ENCODE measurements around the gene THSD8.
A peak's percentile ranks its signal among the peaks of the same experiment; 100 is the strongest.
"Not testable (repeated sequence)": the region's sequence is repeated elsewhere in the genome, so short reads cannot be mapped to it uniquely, and the experiment has no call there.

THSD8 gene

DNA sequence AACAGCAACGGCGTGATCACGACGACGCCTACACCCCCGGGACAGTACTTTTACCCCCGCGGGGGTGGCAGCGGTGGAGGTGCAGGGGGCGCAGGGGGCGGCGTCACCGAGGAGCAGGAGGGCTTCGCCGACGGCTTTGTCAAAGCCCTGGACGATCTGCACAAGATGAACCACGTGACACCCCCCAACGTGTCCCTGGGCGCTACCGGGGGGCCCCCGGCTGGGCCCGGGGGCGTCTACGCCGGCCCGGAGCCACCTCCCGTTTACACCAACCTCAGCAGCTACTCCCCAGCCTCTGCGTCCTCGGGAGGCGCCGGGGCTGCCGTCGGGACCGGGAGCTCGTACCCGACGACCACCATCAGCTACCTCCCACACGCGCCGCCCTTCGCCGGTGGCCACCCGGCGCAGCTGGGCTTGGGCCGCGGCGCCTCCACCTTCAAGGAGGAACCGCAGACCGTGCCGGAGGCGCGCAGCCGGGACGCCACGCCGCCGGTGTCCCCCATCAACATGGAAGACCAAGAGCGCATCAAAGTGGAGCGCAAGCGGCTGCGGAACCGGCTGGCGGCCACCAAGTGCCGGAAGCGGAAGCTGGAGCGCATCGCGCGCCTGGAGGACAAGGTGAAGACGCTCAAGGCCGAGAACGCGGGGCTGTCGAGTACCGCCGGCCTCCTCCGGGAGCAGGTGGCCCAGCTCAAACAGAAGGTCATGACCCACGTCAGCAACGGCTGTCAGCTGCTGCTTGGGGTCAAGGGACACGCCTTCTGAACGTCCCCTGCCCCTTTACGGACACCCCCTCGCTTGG lies 9.6 kb upstream of the THSD8 start:
- no peak for DNase-seq (ENCODE audit: low read depth)

- no peak for DNase-seq (ENCODE audit: low read depth)
These were observed 9.0 kb upstream of the THSD8 start for GRCh38 chr19:12792853-12793289.

- peak; percentile 90 for DNase-seq (ENCODE audit: low read depth)
These were observed 8.3 kb upstream of the THSD8 start for GRCh38 chr19:12793290-12794195.

DNA sequence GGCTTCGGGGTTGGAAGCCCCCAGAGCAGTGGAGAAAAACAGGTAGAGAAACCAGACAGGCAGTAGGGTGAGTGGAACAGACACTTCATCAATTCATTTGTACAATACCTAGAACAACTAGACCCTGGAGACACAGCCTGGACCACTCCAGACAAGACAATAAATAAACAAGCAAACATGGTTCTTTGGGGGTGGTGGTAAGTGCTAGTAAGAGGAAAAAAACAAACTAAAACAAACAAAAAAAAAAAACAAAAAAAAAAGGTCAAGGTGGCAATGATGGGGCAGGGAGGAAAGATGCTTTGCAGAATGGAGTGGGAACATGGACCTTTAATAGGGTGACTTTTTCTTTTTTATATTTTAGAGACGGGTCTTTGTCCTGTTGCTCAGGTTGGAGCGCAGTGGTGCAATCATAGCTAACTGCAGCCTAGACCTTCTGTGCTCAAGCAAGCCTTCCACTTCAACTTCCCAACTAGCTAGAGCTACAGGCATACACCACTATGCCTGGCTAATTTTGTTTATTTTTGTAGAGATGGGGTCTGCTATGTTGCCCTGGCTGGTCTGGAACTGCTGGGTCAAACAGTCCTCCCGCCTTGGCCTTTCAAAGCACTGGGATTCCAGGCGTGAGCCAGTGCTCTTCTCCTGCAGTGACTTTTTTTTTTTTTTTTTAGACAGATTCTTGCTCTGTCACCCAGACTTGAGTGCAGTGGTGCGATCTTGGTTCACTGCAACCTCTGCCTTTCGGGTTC lies 7.5 kb upstream of the THSD8 start:
- no peak for DNase-seq (ENCODE audit: low read depth)

DNA sequence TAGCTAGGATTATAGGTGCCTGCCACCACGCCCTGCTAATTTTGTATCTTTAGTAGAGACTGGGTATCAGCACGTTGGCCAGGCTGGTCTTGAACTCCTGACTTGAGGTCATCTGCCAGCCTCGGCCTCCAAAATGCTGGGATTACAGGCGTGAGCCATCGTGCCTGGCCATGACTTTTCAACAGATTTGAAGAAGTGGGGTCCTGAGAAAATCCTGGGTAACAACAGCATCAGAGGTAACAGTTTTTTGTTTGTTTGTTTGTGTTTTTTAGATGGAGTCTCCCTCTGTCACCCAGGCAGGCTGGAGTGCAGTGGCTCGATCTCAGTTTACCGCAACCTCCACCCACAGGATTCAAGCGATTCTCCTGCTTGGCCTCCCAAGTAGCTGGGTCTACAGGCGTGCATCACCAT lies 6.9 kb upstream of the THSD8 start:
- no peak for DNase-seq (ENCODE audit: low read depth)

DNA sequence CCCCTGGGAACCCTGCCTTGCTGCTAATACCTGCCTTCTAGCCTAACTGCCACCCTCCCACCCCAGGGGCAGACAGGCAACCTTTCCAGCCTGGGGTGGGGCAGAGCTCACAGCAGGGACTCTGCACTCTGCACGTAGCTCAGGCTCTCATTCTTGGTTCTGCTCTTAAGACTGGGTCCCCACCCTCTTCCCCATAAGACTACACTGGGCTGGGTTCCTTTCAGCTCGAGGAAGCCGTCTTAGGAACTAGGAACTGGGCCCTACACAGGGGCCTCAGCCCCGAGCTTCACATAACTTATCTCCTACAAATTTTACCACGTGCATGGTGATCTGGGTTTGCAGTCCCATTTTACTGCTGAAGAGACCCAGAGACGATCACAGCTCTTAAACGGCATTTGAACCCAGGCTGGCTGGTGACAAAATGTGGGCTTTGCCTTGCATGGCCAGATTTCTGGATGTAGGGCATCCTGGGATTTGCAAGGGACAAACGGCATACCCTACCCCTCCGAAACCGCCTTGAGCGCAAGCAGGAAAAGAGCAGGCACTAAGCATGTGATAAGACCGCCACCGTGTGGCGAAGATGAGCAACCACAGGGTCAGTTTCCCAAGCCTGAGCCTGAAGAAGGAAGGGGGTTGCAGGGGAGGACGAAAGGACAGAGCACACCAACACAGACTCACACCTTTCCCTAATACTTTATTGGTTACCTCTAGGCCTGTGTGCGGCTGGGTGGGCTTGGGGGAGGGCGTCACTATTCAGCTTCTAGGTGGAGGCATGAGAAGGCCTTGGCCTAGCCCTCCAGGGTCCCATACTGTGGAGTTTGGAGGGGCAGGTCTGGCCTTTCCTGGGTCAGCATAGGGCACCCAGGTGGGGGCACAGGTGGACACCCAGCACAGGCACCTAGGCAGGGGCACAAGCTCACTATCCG lies 5.5 kb upstream of the THSD8 start:
- DNase-seq (ENCODE audit: low read depth), result no peak

- DNase-seq (ENCODE audit: low read depth), result no peak
These were observed 4.7 kb upstream of the THSD8 start for GRCh38 chr19:12797141-12797587.

DNA sequence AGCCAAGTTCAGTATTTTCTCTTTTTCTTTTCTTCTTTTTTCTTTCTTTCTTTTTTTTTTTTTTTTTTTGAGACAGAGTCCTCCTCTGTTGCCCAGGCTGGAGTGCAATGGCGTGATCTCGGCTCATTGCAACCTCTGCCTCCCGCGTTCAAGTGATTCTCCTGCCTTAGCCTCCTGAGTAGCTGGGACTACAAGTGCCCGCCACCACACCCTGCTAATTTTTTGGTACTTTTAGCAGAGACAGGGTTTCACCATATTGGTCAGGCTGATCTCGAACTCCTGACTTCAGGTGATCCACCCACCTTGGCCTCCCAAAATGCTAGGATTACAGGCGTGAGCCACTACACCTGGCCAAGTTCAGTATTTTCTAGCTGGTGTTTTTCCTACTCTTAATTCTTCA lies 4.3 kb upstream of the THSD8 start:
- DNase-seq (ENCODE audit: low read depth), result not testable (repeated sequence)

DNA sequence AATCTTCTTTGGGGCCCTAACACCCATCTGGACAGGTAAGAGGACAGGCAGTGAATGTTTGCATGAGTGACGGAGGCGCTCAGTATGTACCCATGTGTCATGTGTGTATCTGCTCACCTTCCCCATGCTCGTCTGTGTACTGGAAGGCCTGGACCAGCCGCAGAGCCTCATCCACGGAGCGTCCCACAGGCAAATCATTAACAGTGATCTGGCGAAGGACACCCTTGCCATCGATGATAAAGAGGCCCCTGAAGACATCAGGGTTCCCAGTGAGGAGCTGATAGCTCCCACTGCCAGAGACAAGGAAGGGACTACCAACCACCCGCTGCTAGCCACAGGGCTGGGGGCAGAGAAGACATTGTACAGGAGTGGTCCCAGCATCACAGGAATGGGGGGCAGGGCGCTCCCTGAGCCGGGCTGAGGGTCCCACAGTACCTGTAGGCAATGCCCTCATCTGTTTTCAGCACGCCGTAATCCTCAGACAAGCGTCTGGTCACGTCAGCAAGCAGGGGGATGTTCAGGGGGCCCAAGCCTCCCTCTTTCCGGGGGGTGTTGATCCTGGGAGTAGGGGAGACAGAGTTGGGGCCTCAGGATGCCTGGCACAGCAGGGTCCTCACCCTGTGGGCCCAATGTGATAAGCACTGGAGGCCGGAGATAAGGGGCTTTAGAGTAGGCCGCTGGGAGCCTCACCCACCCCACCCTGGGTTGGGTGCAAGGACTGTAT lies 2.0 kb upstream of the THSD8 start:
- no peak for DNase-seq (ENCODE audit: low read depth)

GRCh38 chr19:12800466-12800770 lies 1.5 kb upstream of the THSD8 start:
- no peak for DNase-seq (ENCODE audit: low read depth)

- DNase-seq (ENCODE audit: low read depth), result no peak
These were observed 875 bp upstream of the THSD8 start for GRCh38 chr19:12800923-12801465.

DNA sequence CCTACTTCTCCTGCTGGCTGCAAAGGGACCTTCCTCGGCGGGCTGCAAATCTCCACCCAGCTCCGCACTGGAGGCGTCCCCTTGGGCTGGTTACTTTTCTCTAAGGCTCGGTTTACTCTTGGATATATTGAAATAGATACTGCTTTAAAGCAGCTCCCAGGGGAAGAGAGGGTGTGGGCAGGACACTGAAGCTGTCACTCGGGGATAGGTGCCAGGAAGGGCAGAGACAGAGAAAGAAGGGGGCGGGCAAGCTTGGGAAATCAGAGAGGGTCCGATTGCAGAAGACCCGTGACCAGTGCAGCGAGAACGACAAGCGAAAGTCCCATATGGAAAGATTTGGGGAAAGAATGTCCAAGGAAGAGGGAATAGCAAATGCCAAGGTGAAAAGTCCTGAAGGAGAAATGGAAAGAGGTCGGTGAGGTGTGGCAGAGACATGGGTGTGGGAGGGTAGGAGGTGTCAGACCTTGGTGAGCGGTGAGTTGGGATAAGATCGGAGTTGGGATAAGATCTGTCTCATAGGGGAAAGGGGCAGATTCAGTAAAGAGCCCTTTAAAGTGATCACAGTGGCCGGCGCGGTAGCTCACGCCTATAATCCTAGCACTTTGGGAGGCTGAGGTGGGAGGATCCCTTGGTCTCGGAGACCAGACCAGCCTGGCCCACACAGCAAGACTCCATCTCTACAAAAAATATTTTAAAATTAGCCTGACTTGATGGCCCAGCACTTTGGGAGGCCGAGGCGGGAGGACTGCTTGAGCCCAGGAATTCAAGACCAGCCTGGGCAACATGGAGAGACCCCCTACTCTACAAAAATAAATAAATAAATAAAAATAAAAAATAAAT lies 618 bp downstream of the THSD8 start:
- DNase-seq (ENCODE audit: low read depth), result no peak

- no peak for DNase-seq (ENCODE audit: low read depth)
These were observed 2.2 kb downstream of the THSD8 start for GRCh38 chr19:12804051-12804450.

- peak; percentile 69 for DNase-seq (ENCODE audit: low read depth)
These were observed 4.6 kb downstream of the THSD8 start, which contains the start of gene RNASEH2A for GRCh38 chr19:12806242-12807081. RNASEH2A (plus strand) TSS chr19:12806584; CDS start chr19:12806674, 90 bp downstream.

GRCh38 chr19:12815088-12815487 lies 13.2 kb downstream of the THSD8 start:
- DNase-seq (ENCODE audit: low read depth), result no peak

GRCh38 chr19:12817188-12817587 lies 15.3 kb downstream of the THSD8 start:
- DNase-seq (ENCODE audit: low read depth), result not testable (repeated sequence)

DNA sequence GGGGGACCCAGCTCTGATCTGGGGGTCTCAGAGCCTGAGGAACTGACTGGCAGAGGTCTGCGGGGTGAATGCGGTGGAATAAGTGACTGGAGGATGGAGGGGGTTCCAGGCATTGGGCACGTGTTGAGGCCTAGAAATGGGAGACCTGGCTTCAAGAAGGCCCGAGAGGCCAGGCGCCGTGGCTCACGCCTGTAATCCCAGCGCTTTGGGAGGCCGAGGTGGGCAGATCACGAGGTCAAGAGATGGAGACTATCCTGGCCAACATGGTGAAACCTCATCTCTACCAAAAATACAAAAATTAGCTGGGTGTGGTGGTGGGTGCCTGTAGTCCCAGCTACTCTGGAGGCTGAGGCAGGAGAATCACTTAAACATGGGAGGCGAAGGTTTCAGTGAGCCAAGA lies 15.9 kb downstream of the THSD8 start:
- not testable (repeated sequence) for DNase-seq (ENCODE audit: low read depth)

- DNase-seq (ENCODE audit: low read depth), result no peak
These were observed 19.9 kb downstream of the THSD8 start for GRCh38 chr19:12821761-12822160.
